Activated T-helper 1 cell treated with anti-CD3 and anti-CD28 coated beads, Interleukin-2, amount 50 U/mL, for 16 hours (primary cell): Measurements from ENCODE around the gene SLC35A5.

ENCODE experiments used
- DNase-seq, 2 donors: peaks; one replicate each; pipeline ENCODE4 v3.0.0-alpha.2; 2020; ENCODE audit warnings: low read depth in 1 of 2, low spot score in 1 of 2

Gene SLC35A5

GRCh38 chr3:112623717-112624116 is 61.9 kb downstream of the SLC35A5 start:
- DNase-seq: no peak

GRCh38 chr3:112627419-112627818 is 65.6 kb downstream of the SLC35A5 start:
- no peak for DNase-seq

DNA sequence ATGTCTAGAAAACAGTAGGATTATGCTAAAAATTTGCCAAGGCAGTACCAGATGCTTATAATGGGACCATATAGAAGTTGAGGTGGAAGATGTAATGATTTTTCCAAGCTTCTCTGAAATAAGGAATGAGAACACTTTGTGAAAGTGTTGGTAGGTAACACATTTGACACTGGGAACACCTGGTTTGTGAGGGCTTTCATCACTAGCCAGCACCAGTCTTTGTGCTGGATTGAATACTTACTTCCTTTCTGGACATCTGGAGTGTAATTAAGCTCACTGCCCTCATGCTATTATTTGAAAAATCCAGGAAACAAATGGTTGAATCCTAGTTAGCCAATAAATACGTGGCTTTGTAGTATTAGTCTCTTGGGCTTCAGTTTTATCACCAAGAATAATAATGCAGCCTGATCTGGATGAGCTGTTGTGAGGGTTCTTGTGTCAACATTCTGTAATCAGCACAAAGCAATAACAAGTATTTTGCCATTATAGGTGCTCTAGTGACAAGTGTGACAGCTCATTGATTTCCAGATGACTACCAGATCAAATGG is 66.1 kb downstream of the SLC35A5 start:
- DNase-seq: no peak

GRCh38 chr3:112629425-112629824 is 67.6 kb downstream of the SLC35A5 start:
- no peak for DNase-seq

DNA sequence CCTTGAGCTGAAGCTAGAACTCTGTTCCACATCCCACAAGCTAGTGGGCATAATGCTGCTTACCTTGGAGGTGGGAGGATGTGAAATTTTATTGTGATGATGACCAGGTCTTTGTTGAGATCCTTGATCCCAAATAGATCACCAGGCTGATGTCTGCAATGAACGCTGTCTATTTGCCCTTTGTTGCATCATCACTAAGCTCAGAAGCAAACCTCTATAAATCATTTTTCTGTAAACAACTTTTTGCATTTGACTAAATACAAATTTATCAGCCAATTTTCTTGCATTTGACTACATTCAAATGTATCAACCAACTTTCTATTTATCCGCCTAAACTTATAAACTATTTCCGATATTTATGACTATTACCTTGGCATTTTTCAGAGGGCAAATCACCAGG is 69.4 kb downstream of the SLC35A5 start:
- no peak for DNase-seq

DNA sequence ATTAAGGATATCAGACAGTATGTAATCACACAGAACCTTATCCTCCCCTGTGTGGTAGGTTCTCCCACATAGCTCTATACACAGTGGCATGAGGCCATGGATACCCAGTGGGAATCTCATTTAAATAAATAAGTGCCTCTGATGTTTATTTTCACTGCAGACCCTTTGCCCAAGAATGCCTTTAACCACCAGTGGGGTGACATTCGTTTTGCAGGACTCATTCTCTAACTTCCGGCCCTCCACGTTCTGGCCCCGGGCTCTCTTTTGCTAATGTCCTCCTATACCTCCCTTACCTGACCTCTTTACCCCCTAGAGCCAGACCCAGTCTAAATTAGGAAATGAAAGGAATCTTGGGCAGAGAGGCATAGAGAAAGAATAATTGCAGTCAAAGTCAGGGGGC is 70.8 kb downstream of the SLC35A5 start:
- DNase-seq: no peak

GRCh38 chr3:112633191-112633590 is 71.3 kb downstream of the SLC35A5 start:
- DNase-seq: no peak

GRCh38 chr3:112633757-112634156 is 71.9 kb downstream of the SLC35A5 start:
- DNase-seq: no peak

- no peak for DNase-seq
Observed at GRCh38 chr3:112634786-112635541, 73.1 kb downstream of the SLC35A5 start.
